HG02759 (cell line): ENCODE measurements around the gene C17orf114.

Experiments used
- ATAC-seq: cut with Tn5 transposase; IDR thresholded peaks from one replicate; pipeline ENCODE4 v1.9.1; 2021; ENCODE audit warnings: mild to moderate bottlenecking, moderate library complexity; ENCODE audit not compliant: unreplicated experiment

C17orf114 gene

GRCh38 chr17:4802228-4802627 is at the start of gene C17orf114:
TSS of gene C17orf114 (minus strand) at chr17:4802328.
- no peak for ATAC-seq

DNA sequence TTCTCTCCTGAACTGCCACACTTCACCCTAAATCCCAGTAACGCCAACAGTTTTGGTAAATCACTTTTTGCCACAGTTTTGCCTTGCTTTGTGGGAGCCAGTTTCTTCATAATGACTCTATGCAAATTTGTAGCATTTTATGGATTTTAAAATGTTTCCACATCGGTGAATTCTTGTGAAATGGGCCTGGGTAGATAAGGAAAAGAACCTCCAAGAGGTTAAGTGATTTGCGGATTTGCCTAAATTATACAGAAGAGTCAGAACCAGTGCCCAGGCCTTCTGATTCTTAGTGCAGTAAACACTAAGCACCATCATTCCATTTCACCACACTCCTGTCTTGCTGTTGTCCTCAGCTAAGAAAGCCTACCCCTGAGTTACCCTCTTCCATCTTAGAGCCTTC is 49.0 kb upstream of the C17orf114 start:
- no peak for ATAC-seq

GRCh38 chr17:4850246-4850645 is 48.1 kb upstream of the C17orf114 start:
- no peak for ATAC-seq

DNA sequence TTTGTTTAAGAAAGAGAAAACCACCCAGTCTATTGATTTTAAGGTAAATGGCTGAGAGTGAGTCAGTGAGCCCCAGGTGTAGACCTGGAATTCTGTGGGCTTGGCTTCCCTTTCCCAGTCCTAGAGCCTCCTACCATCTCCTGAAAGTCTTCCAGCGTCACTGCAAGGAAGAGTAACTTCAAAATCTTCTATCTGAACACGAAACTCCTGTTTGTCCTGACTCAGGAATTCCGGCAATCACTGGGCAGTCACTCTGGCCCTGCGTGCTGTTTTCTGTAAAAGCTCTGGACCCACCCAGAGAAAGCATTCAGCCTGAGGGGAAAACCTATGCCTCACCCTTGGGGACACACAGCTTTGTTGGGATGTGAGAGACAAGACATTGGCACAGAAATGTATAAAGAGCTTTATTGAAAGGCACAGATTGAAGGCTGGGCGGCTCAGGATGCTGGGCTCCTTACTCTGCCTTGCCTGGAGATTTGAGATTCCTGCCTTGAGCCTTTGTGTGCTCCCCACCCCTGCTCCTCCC is 46.9 kb upstream of the C17orf114 start:
- no peak for ATAC-seq

- ATAC-seq = no peak
Measured at GRCh38 chr17:4846635-4847390, 44.7 kb upstream of the C17orf114 start.

DNA sequence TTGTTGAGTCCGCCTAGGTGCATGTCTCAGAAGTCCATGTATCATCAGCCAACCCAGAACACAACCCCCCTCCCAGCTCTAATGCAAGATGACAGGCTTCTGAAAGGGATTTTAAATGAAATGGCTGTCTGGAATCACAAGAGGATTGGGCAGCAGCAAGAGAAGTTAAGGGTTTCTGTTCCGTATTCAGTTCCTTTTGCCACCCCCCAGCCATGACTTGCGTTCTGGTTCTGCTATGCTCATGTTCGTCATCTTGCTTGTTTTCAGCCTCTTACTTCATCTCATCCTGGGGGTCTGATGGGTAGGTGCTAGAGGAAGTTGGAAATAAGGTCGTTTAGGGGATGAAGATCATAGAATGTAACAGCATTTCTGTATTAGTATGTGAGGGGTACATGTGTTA is 43.0 kb upstream of the C17orf114 start:
- no peak for ATAC-seq

GRCh38 chr17:4843321-4844000 is 41.3 kb upstream of the C17orf114 start:
- no peak for ATAC-seq

DNA sequence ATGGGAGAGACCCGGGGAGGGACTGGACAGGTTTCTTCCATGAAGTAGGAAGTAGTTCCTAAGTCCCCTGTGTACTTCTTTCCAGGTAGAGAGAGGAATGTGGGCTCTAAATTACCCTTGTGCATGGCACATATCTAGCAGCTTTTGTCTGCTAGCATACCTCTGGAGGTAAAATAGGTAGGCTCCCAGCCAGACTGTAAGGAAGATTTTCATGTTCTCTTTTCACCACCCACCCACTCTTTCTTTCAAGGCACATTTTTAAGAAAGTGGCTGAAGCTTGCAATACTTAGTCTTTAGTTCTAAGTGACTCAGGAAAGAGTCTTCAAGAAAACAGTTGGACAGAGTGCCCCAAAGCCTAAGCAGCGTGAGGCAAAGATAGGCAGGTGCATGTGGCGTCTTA is 40.2 kb upstream of the C17orf114 start:
- ATAC-seq = no peak

GRCh38 chr17:4840893-4841242 is 38.7 kb upstream of the C17orf114 start:
- ATAC-seq = no peak

- no peak for ATAC-seq
Measured at GRCh38 chr17:4839965-4840892, 38.1 kb upstream of the C17orf114 start.

DNA sequence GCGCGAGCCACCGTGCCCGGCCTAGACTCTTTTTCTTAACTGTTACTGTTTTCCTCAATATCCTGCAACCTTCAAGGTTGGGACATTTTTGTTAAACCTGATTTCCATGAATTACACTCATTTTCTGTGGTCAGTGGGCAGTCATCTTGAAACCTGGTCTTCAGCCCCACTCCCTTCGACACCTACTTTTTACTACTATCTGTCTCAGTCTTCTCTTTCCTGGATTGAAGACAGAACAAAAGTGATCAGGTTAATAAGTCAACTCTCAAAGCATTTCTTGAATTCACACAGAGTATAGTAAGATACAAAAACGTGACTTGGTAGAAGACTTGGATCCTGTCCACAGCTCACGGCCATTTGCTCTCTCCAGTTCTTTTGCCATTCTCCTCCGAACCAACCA is 37.1 kb upstream of the C17orf114 start:
- ATAC-seq = no peak

GRCh38 chr17:4838309-4838785 is 36.2 kb upstream of the C17orf114 start:
- ATAC-seq = no peak

DNA sequence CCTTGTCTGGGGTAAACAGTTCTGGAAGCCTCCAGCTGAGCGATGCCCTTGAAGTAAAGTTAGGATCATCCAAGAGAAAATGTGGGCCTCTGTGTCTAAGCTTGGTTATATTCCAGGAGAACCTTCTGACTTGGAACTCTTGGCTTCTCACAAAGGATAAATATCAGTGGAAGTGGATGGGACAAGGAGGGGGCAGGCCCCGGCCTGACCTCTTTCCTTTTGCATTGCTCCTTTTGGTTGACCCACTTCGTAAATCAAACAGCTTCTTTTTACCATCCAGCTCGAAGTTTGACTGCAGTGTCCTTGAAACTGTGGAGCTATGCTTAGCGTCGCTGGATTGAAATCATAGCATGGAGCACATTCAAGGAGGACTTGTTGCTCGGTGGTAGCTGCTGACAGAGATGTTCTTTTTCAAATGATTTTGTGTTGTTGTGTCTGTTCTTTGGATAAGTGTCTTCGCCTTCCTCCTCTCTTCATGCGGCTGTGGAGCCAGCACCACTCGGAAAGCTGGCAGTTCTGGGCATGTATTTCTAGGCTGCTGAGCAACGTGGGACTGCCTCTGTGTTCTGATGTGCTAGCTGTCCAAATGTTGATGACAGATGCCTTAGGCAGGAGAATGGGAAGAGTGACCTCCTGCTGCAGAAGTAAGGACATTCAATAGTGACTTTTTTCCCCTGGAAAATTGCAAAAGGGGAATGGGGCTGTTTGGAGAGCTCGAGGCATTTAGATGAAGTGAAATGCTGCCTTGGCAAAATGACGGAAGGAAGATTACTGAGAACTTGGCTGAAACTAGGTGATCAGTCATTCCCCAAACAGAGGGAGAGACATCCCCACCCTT is 35.6 kb upstream of the C17orf114 start:
- no peak for ATAC-seq

DNA sequence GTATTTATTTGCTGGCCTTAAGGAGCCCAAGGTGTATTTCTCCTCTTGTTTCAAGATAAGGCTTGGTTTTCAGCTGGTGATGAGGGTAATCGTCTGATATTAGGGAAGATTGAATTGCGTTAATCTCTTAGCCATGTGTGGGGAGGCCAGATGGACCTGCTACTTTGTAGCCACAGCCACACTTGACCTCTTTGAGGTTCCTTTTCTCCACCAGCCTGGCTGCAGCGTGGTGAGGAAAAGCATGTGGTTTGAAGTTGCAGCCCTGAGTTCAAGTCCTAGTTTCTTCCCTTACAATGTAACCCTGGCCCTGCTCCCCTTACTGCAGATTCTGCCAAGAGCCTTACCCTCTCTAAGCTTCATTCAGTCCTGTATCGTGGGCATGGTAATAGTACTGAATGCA is 34.1 kb upstream of the C17orf114 start:
- ATAC-seq = no peak

DNA sequence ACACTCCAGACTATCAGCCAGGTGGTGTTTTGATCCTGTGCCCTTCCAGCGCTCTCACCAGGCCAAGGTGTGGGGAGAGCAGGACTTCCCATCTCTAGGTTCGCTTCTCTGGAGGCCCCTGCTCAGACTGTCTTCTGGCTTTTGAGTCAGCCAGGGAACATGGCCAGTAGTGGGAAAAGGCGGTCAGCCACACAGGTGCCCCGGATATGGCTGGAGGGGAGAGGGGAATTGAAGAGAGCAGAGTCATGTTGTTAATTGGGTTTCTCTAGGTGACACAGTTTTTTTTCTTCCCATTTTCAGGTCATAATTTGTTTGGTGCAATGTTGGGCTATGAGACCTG is 32.5 kb upstream of the C17orf114 start:
- ATAC-seq = no peak

DNA sequence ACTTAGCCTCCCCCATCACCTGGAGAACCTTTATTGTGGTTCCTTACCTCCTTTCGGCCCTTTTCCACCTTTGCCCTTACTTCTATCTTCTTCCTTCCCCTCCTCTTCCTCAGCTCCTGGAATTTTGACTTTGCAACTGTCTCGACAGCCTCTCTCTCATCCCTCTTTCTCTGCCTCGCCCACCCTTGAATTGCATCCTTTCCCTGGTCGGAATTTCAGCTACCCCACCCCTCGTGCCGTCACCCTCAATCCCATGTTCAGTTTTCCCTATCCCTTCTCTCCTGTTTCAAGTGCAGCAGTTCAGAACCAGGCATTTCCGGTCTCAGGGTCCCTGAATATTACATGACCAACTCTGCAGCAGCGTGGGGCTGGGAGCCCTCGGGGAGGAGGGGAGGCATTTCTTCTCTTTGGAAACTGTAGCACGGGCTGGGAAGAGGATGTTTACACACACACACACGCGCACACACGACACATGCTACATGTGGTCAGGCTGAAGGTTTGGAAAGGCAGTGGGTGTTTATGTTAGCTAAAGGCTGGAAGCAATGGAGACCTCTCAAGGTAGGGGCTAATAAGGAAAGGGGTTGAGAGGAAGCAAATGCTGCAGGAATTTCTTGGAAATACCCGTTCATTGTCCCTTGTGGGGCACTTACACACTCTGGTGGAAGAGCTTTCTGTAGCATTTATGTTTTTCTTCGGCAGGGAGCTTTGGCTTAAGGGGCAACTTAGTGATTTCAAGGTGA is 32.0 kb upstream of the C17orf114 start:
- ATAC-seq = no peak

DNA sequence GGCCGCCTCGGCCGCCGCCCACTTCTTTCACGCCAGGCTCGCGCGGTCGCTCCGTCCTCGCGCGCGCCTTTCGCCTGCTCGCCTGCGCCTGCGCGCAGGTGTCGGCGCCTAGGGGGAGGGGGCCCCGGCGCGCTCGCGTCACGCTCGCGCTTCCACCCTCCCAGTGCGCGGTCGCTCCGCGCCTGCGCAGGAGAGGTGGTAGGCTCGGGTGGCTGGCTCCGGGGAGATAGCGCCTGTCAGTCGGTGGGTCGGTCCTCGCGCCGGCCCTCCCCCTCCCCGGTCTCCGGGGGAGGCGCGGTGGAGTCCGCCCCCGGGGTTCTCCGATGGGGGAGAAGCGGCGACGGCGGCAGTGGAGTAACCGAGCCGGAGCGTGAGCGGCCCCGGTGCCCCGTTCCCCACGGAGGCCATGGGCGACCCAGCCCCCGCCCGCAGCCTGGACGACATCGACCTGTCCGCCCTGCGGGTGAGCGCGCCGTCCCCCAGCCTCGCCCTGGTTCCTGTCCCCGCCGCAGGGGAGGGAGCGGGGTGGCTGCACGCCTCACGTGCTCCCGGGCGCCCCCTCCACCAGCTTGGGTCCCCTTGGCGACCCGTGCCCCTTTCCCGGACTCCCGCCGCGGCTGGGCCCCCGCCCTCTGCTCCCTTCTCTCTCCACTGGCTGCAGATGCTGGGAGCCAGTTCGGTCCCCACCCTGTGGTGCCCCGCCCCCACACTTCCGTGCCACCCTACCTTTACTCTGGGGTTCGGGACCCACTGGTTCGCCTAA is 31.2 kb upstream of the C17orf114 start, which contains the start of gene MINK1:
Gene MINK1 (plus strand): TSS at position 163 of the 763 bp plus-strand sequence. CDS start 244 bp downstream, at position 407.
- peak; percentile 94 for ATAC-seq

DNA sequence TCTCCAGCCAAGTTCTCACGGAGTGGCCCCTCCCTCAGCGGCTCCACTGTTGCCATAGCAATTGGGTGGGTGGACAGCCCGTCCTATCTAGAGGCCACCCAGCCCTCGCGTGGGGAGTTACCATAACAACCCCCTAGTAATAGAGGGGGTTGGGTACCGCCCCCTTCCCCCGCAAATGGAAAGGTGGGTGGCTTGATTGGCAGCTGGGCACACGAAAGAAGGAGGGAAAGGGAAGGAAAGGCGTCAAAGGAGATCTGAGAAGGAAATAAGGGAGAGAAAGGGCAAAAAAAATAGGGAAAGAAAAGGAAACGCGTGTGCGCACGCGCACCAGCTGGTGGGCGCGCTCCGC is 30.7 kb upstream of the C17orf114 start:
- ATAC-seq = peak; percentile 18

GRCh38 chr17:4827399-4827798 is 25.3 kb upstream of the C17orf114 start:
- no peak for ATAC-seq
